Lower lobe of right lung (tissue), 2 donors: Measurements from ENCODE around the gene NADSYN1. TPM values are rescaled to one million over a fixed set of nuclear protein-coding genes. Genes with fewer than 3 reads are reported as not detected.

Experiments used
- ATAC-seq, 2 donors: fragments of 200-7000 bp; cut with Tn5 transposase; one replicate each; pipeline ENCODE4 v1.9.1; 2020 to 2022; ENCODE audit warnings: mild to moderate bottlenecking in 2 of 2, moderate library complexity in 2 of 2
- DNase-seq: peaks from one replicate; pipeline ENCODE4 v3.0.0-alpha.2; 2020
- H3K27ac ChIP-seq: fragments of 200-600 bp; one replicate; pipeline ENCODE4 v1.8.0; 2022
- H3K27me3 ChIP-seq: fragments of 200-600 bp; one replicate; pipeline ENCODE4 v1.8.0; 2022; ENCODE audit warnings: low read depth
- H3K36me3 ChIP-seq: fragments of 200-600 bp; one replicate; pipeline ENCODE4 v1.8.0; 2022; ENCODE audit warnings: mild to moderate bottlenecking
- H3K4me1 ChIP-seq: fragments of 200-600 bp; one replicate; pipeline ENCODE4 v1.8.0; 2022
- H3K4me3 ChIP-seq: fragments of 200-600 bp; one replicate; pipeline ENCODE4 v1.8.0; 2022; ENCODE audit warnings: mild to moderate bottlenecking
- H3K9me3 ChIP-seq: fragments of 200-600 bp; one replicate; pipeline ENCODE4 v1.8.0; 2022
- CTCF ChIP-seq: fragments of 200-600 bp; IDR thresholded peaks from one replicate; pipeline ENCODE4 v1.8.0; 2022; ENCODE audit warnings: antibody characterized with exemption, mild to moderate bottlenecking
- intact Hi-C: fragments of 100-400 bp; cut with DNase I; formaldehyde crosslinking; loops from one replicate; pipeline ENCODE4 v1.11.0; 2022
- total RNA-seq: library from RNA; stranded (reverse); fragmentation: NEBNext Ultra II Directional; extraction: Animal tissue kit (Norgen Biotek cat#: 25700); gene quantifications from one replicate; pipeline ENCODE4 v1.2.1, GENCODE V29; 2021
- donor health status: DM: no; HTN: yes; CAD: no; lungs with severe emphysema.

NADSYN1 gene
- total RNA-seq, 1 donor from 2014 or later: 95.0 TPM

DNA sequence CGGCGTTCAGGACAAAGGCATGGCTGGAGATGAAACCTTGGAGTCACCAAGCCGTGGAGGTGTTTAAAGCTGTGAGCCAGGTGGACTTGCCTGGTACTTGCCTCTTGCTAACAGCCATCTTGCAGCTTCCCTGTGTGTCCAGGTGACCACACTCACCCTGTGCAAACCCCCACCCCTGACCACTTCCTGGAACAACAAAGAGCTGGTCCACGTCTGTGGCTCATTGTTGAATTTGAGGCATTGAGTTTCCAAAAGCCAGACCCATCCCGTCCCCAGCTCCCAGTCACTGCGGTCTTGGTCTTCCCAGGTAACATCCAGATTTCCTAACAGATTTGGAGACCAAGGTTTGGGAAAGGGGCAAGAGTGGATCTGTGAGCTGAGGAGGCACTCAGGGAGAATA lies 23.3 kb upstream of the NADSYN1 start:
- H3K4me3 ChIP-seq: no peak overlapping the region
- H3K9me3 ChIP-seq: no peaks in the 10 kb centered on the region
- DNase-seq (no peak), ATAC-seq (no peak)
- peaks cover 13% of the 10 kb centered on the region for H3K4me1 ChIP-seq
- H3K36me3 ChIP-seq: no peaks in the 10 kb centered on the region
- intact Hi-C loops: no loop called here
- TF ChIP-seq CTCF: no peak
- no peaks in the 10 kb centered on the region for H3K27me3 ChIP-seq
- no peak overlapping the region for H3K27ac ChIP-seq

GRCh38 chr11:71430166-71430565 lies 22.8 kb upstream of the NADSYN1 start:
- peaks cover 3% of the 10 kb centered on the region for H3K36me3 ChIP-seq
- TF ChIP-seq CTCF: no peak
- H3K4me1 ChIP-seq: peaks cover 13% of the 10 kb centered on the region
- H3K27ac ChIP-seq: no peak overlapping the region
- ATAC-seq (no peak), DNase-seq (no peak)
- no peaks in the 10 kb centered on the region for H3K27me3 ChIP-seq
- no peaks in the 10 kb centered on the region for H3K9me3 ChIP-seq
- intact Hi-C loops: no loop called here
- H3K4me3 ChIP-seq: no peak overlapping the region

DNA sequence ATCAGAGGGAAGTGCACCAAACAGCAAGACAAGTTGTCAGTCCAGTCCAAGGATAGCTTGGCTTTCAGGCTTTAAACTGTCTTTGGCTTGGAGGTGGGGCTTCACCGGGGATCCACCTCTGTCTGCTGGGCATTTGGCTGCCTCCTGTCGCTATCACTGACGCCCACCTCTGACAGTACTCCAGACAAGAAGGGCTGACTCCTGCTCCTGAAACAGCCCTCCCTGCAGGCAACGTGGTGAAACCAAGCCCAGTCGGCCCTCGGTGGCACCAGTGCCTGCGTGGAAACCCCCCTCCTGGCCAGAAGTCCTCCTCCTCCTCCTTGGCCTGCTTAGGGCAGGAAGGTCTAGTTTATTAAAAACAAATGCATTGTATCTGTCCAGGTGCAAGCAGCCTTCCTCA lies 21.7 kb upstream of the NADSYN1 start:
- H3K9me3 ChIP-seq: no peaks in the 10 kb centered on the region
- peaks cover 9% of the 10 kb centered on the region for H3K36me3 ChIP-seq
- no peak overlapping the region for H3K27ac ChIP-seq
- ATAC-seq (no peak), DNase-seq (no peak)
- intact Hi-C loops: no loop called here
- no peak for TF ChIP-seq CTCF
- no peak overlapping the region for H3K4me3 ChIP-seq
- H3K27me3 ChIP-seq: no peaks in the 10 kb centered on the region
- peaks cover 13% of the 10 kb centered on the region for H3K4me1 ChIP-seq

- Histone ChIP-seq H3K4me3 (no peak overlapping the region), H3K4me1 (peaks cover 13% of the 10 kb centered on the region), H3K36me3 (peaks cover 23% of the 10 kb centered on the region), H3K27ac (peak overlapping the region; percentile 18), H3K27me3 (no peaks in the 10 kb centered on the region), H3K9me3 (no peaks in the 10 kb centered on the region)
- intact Hi-C loops: no loop called here
- ATAC-seq (peak; percentile 6 to 15), DNase-seq (no peak)
- TF ChIP-seq CTCF: no peak
These were observed 20.0 kb upstream of the NADSYN1 start for GRCh38 chr11:71432761-71433647.

- no peaks in the 10 kb centered on the region for H3K9me3 ChIP-seq
- H3K27ac ChIP-seq: peak overlapping the region; percentile 18
- DNase-seq: peak; percentile 74
- ATAC-seq: peak; percentile 80 to 82
- peaks cover 29% of the 10 kb centered on the region for H3K36me3 ChIP-seq
- intact Hi-C loops: no loop called here
- H3K4me3 ChIP-seq: no peak overlapping the region
- H3K27me3 ChIP-seq: no peaks in the 10 kb centered on the region
- no peak for TF ChIP-seq CTCF
- H3K4me1 ChIP-seq: peaks cover 13% of the 10 kb centered on the region
These were observed 19.2 kb upstream of the NADSYN1 start for GRCh38 chr11:71433648-71434450.
